OCI-LY3 (cell line): Measurements from ENCODE around the gene CCIN.
"Not testable (repeated sequence)": the region's sequence is repeated elsewhere in the genome, so short reads cannot be mapped to it uniquely, and the experiment has no call there.

Experiments used
- CTCF ChIP-seq: fragments of 200-600, 300-600 bp; sonication (generic); IDR thresholded peaks from 2 replicates; pipeline ENCODE4 v1.5.1; 2014; ENCODE audit warnings: antibody characterized with exemption, low read length, low read depth
- EZH2phosphoT487 ChIP-seq: fragments of 200-600 bp; shearing (Covaris generic); IDR thresholded peaks from 2 replicates; pipeline ENCODE4 v1.6.1; 2018; ENCODE audit warnings: antibody characterized with exemption, mixed run types, low read depth

- TF ChIP-seq CTCF, EZH2phosphoT487: not testable (repeated sequence)
Measured at GRCh38 chr9:36131666-36132065, 37.5 kb upstream of the CCIN start.
